SH-SY5Y (cell line): ENCODE data around the gene MMP15.

Source experiments
- GATA2 ChIP-seq: IDR thresholded peaks from 2 replicates; pipeline ENCODE4 v1.6.1; 2011; ENCODE audit warnings: mild to moderate bottlenecking, low read depth, low read length
- GATA3 ChIP-seq: IDR thresholded peaks from 2 replicates; pipeline ENCODE4 v1.6.1; 2011; ENCODE audit warnings: low read depth, mild to moderate bottlenecking, low read length, moderate library complexity

- TF ChIP-seq GATA2, result no peak
- no peak for TF ChIP-seq GATA3
These were observed 5.6 kb upstream of the MMP15 start for GRCh38 chr16:58019866-58020538.
